Stromal cell of bone marrow (primary cell): ENCODE measurements around the gene EME2.

Experiments
- DNase-seq: peaks from one replicate; pipeline ENCODE4 v3.0.0-alpha.2; 2012; ENCODE audit warnings: low read depth

Gene EME2

GRCh38 chr16:1745900-1746692 lies 26.5 kb upstream of the EME2 start:
- DNase-seq, result peak; percentile 22

GRCh38 chr16:1746693-1747195 lies 25.9 kb upstream of the EME2 start:
- no peak for DNase-seq

GRCh38 chr16:1747934-1748333 lies 24.7 kb upstream of the EME2 start:
- DNase-seq, result no peak

- no peak for DNase-seq
Measured at GRCh38 chr16:1749152-1750117, 23.2 kb upstream of the EME2 start.

- DNase-seq, result no peak
Measured at GRCh38 chr16:1751946-1752345, 20.7 kb upstream of the EME2 start.

GRCh38 chr16:1752853-1753252 lies 19.8 kb upstream of the EME2 start:
- no peak for DNase-seq

- no peak for DNase-seq
Measured at GRCh38 chr16:1754204-1754603, 18.4 kb upstream of the EME2 start.

GRCh38 chr16:1757714-1758461 lies 14.7 kb upstream of the EME2 start:
- DNase-seq, result no peak

GRCh38 chr16:1758923-1759322 lies 13.7 kb upstream of the EME2 start:
- DNase-seq, result no peak

- DNase-seq, result no peak
Measured at GRCh38 chr16:1759511-1759910, 13.1 kb upstream of the EME2 start.

GRCh38 chr16:1760911-1761310 lies 11.7 kb upstream of the EME2 start:
- no peak for DNase-seq

GRCh38 chr16:1761751-1762150 lies 10.9 kb upstream of the EME2 start:
- no peak for DNase-seq

GRCh38 chr16:1762196-1762878 lies 10.3 kb upstream of the EME2 start:
- no peak for DNase-seq

- DNase-seq, result no peak
Measured at GRCh38 chr16:1762879-1763520, 9.6 kb upstream of the EME2 start.

GRCh38 chr16:1763521-1764511 lies 8.8 kb upstream of the EME2 start:
- no peak for DNase-seq

GRCh38 chr16:1764971-1765370 lies 7.6 kb upstream of the EME2 start:
- DNase-seq, result no peak

GRCh38 chr16:1765826-1766225 lies 6.8 kb upstream of the EME2 start:
- DNase-seq, result no peak

- no peak for DNase-seq
Measured at GRCh38 chr16:1766231-1766630, 6.4 kb upstream of the EME2 start.

- DNase-seq, result no peak
Measured at GRCh38 chr16:1766701-1767100, 5.9 kb upstream of the EME2 start.
